Measurements from ENCODE around the gene AGFG1.

AGFG1 gene

DNA sequence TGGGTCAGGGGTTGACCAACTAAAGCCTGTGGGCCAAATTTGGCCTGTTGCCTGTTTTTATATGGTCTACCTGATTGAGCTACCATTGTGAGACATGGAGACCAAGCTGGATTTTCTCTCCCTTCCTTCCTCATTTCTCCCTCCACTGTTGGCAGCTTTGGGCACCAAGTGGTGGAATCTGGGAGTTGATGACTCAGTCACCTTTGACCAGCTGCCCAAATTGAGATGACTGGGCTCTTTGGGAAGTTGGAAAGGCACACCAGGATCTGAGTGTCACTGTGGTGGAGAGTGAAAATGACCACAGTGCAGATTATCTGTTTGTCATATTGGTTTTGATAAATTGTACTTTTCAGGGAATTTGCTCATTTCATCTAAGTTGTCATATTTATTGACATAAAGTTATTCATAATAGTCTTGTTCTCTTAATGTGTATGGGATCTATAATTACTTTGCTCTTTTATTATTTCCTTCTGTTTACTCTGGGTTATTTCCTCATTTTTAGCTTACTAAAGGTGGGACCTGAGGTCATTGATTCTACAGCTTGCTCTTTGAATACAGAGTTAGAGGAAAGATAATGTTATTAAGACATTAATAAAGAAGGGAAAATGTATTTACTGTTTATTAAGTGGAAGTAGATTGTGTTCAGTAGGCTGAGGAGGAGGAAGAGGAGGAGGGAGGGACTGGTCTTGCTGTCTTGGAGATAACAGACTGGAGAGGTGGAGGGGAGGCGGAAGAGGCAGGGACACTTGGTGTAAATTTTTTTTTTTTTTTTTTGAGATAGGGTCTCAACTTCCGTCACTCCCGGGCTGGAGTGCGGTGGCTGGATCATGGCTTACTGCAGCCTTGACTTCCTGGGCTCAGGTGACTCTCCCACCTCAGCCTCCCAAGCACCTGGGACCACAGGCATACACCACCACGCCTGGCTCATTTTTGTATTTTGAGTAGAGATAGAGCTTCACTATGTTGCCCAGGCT lies 31.8 kb downstream of the AGFG1 start:
- TF ChIP-seq, protein P1, sequence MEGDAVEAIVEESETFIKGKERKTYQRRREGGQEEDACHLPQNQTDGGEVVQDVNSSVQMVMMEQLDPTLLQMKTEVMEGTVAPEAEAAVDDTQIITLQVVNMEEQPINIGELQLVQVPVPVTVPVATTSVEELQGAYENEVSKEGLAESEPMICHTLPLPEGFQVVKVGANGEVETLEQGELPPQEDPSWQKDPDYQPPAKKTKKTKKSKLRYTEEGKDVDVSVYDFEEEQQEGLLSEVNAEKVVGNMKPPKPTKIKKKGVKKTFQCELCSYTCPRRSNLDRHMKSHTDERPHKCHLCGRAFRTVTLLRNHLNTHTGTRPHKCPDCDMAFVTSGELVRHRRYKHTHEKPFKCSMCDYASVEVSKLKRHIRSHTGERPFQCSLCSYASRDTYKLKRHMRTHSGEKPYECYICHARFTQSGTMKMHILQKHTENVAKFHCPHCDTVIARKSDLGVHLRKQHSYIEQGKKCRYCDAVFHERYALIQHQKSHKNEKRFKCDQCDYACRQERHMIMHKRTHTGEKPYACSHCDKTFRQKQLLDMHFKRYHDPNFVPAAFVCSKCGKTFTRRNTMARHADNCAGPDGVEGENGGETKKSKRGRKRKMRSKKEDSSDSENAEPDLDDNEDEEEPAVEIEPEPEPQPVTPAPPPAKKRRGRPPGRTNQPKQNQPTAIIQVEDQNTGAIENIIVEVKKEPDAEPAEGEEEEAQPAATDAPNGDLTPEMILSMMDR (IDR thresholded peaks at IDR 0.05): no peak

DNA sequence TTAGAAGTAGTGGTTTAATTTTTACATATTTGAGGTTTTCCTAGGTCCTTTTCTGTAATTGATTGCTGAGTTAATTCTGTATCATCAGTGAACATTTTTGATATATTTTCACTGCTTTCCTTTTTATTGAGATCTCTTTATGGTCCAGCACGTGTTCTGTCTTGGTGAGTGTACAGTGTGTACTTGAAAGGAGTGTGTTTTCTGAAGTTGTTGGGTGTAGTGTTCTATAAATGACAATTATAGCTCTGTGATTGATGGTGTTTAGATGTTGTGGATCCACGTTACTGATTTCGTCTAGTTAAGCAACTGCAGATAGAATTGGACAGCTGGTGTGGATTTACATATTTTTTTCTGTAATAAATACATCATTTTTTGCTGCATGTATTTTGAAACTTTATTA lies 32.7 kb downstream of the AGFG1 start:
- TF ChIP-seq, protein P1 (IDR thresholded peaks at IDR 0.05): no peak

DNA sequence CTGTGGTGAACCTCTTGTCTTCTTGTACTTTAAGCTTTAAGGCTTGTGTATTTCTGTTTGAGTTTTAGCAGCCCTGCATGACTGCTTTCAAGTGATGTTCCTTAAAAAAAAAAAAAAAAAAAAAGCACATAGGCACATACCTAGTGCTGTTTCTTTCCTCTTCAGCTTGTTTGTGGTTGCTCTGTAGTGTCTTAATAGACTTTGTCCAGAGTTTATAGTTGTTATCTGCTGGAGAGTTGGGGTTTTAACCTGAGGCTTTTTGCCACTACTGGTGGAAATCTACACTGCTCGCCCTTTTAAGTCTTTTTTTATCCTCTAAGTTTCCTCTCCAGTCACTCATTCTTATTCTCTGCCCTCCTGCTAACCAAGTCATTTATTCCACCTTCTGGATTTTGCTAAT lies 34.5 kb downstream of the AGFG1 start:
- TF ChIP-seq, protein P1 (IDR thresholded peaks at IDR 0.05): no peak

DNA sequence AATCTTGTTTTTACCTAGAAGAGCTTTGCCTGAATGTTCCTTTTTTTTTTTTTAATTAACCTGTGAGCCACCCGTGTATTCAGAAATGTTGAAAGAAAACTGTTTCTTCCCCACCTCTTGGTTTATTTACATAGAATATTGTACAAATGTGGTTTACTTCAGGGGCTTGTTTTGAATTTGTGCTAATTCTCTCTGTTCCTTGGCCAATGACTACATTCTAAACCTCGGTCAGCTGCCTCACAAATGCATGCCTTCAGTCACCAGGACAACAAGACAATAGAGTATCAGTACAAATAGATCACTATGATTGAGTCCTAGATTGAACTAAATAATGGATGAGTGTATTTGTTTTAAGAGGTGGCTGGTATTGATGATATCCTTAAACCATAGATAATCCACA lies 36.0 kb downstream of the AGFG1 start:
- TF ChIP-seq, protein P1 (IDR thresholded peaks at IDR 0.05): no peak

DNA sequence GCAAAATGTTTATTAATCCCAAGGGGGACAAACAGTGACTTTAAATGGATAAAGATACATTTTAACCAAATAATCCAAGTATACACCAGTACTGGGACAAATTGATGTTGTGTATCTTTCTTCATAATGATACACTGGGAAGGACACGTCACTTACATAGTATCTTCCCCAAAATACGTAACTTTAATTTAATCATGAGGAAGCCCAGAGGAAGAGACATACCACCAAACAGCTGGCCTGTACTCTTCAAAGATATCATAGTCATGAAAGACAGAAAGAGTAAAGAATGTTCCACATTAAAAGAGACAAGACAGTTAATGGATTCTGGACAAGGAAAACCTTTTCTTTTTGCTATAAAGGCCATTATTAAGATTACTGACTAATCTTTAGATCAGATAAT lies 37.1 kb downstream of the AGFG1 start:
- TF ChIP-seq, protein P1 (IDR thresholded peaks at IDR 0.05): no peak

DNA sequence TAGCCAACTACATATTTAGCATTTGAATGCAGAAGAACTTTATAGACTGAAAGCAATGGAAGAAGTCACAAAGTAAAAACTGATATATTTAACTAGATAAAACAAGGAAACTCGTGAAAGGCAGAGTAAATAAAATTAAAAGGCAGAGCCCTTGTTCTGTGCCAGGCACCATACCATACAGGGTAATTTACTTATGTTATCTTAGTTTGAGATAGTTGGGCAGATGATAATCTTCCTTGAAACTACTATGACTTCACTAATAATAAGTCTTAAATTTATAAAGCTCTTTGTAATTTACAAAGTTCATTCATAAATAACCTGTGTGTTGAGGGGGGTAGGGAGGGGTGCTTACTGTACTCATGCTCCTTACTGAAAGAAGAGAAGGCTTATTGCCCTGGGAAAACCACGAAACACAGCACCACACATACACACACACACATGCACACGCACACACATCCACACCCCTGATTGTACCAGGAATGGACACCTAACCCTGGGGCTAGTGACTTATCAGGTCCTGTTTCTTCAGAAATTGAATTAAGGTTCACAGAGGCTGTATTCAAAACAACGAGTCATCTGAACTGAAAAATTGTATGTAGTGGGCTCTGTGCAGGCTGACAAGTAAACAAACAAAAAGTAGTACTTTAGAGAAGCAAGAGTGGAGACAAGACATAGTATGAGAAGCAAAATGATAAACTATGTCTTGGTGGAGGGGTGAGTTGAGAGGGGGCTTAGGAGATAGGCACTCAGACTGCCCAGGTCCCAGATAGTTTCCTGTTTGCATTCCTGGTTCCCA lies 38.1 kb downstream of the AGFG1 start:
- TF ChIP-seq, protein P1 (IDR thresholded peaks at IDR 0.05): no peak

DNA sequence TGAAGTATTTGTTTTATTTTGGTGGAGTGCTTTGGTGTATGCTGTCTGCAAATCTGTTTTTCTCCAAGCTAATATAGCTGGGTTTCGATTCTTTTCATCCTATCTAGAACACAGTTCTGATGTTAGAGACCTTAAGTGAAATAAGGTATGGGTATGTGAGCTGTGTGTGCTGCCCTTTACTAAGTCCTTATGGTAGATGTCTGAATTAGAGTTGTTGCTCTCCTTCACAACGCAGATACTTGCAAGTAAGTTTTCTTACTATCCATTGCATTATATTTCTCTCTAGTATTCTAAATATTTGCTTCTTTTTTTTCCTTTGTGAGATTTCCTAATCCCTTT lies 38.6 kb downstream of the AGFG1 start:
- TF ChIP-seq, protein P1 (IDR thresholded peaks at IDR 0.05): no peak

Measured in LNCAP (cell line).